ENCODE measurements around the gene OSTF1.

Gene OSTF1

DNA sequence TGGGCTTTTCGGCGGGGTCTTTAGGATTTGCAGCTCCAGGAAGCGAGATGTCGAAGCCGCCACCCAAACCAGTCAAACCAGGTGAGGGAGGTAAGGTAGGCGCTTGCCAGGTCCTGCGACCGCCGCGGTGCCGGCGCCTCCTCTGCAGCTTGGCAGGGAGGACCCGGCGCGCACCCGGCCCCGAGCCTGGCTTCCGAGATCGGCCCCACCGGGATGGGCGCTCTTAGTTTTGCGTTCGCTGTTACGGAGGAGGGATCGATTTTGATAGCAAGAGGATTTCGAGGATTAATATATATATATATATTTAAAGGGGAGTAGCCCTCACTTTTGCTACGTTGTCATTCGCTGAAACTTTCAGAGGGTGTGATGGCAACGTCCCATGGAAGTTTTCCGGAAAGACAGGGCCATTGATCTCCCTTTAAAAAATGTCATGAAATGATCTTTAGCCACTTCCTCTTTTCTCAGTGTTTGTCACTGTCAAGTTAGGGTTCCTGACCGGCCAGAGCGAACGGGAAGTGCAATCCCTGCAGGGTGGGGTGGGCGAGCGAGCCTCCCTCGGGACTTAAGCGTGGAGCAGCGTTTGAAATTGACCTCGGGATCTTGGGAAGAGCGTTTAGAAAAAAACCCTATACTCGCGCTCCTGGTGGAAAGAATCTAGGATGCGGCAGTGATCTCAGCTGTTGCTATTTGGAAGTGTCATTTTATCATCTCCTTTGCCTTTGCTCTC, 495 bp downstream of the OSTF1 start:
- in situ Hi-C loops (cut with MboI; ENCODE audit: low sequenced_read_pairs, unreplicated experiment): loop anchor here (10.0 kb wide), 1 partner anchor 134 kb away; the partner anchor contains the start of gene C9orf40
- DNase-seq (ENCODE audit: low spot score): peak; percentile 68
- TF ChIP-seq, protein P1, sequence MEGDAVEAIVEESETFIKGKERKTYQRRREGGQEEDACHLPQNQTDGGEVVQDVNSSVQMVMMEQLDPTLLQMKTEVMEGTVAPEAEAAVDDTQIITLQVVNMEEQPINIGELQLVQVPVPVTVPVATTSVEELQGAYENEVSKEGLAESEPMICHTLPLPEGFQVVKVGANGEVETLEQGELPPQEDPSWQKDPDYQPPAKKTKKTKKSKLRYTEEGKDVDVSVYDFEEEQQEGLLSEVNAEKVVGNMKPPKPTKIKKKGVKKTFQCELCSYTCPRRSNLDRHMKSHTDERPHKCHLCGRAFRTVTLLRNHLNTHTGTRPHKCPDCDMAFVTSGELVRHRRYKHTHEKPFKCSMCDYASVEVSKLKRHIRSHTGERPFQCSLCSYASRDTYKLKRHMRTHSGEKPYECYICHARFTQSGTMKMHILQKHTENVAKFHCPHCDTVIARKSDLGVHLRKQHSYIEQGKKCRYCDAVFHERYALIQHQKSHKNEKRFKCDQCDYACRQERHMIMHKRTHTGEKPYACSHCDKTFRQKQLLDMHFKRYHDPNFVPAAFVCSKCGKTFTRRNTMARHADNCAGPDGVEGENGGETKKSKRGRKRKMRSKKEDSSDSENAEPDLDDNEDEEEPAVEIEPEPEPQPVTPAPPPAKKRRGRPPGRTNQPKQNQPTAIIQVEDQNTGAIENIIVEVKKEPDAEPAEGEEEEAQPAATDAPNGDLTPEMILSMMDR (IDR thresholded peaks at IDR 0.05; ENCODE audit: borderline replicate concordance, control extremely low read depth, extremely low read depth, insufficient read depth, missing control alignments): no peak

DNA sequence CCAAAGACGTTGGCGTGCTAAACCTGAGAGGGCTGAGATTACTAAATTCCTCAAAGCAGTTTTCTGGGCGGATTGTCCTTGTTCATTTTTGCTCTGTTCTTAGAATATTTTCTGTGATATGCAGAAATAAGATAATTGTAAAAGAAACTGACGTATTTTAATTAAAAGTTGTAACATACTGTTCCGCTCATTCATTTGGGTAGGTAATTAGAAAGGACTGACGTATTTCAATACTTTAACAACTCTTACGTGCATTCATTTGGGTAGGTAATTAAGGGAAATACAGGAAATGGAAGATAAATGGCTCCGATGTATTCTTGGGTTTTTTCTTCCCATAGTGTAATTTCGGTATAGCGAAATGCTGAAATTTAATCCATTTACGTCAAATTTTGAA, 1.1 kb downstream of the OSTF1 start:
- TF ChIP-seq, protein P1 (IDR thresholded peaks at IDR 0.05; ENCODE audit: borderline replicate concordance, control extremely low read depth, extremely low read depth, insufficient read depth, missing control alignments): no peak
- in situ Hi-C loops (cut with MboI; ENCODE audit: low sequenced_read_pairs, unreplicated experiment): loop anchor here (10.0 kb wide), 1 partner anchor 135 kb away; the partner anchor contains the start of gene C9orf40
- no peak for DNase-seq (ENCODE audit: low spot score)

DNA sequence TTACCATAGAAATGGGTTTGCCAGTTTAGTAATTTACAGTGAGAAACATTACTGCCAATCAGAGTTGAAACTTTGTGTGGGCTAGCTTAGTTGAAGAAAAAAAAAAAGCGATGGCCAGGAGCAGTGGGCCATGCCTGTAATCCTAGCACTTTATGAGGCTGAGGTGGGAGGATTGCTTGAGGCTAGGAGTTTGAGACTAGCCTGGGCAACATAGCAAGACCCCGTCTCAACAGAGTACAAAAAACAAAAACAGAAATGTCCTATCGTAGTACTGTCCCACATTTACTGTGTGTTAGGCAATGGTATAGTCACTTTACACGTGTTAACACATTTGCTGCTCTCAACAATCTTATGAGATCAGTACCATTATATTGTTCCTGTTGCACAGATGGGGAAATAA, 2.3 kb downstream of the OSTF1 start:
- TF ChIP-seq, protein P1 (IDR thresholded peaks at IDR 0.05; ENCODE audit: borderline replicate concordance, control extremely low read depth, extremely low read depth, insufficient read depth, missing control alignments): no peak
- no peak for DNase-seq (ENCODE audit: low spot score)
- in situ Hi-C loops (cut with MboI; ENCODE audit: low sequenced_read_pairs, unreplicated experiment): no loop called here

DNA sequence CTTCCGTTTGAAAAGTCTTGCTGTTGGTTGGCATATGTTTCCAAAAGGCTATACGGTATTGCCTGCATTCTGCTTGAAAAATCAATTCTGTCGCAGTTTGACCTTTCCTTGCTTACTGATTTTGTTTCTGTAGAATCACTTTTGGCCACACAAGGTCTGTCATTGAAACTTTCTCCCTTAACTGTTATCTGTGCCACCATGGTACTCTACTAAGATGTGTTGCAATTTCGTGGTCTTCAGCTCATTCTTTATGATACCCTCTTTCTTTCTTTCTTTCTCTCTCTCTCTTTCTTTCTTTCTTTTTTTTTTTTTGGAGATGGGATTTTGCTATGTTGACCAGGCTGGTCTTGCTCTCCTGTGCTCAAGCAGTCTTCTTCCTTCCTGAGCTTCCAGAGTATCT, 4.5 kb downstream of the OSTF1 start:
- TF ChIP-seq, protein P1 (IDR thresholded peaks at IDR 0.05; ENCODE audit: borderline replicate concordance, control extremely low read depth, extremely low read depth, insufficient read depth, missing control alignments): no peak
- in situ Hi-C loops (cut with MboI; ENCODE audit: low sequenced_read_pairs, unreplicated experiment): no loop called here
- no peak for DNase-seq (ENCODE audit: low spot score)

DNA sequence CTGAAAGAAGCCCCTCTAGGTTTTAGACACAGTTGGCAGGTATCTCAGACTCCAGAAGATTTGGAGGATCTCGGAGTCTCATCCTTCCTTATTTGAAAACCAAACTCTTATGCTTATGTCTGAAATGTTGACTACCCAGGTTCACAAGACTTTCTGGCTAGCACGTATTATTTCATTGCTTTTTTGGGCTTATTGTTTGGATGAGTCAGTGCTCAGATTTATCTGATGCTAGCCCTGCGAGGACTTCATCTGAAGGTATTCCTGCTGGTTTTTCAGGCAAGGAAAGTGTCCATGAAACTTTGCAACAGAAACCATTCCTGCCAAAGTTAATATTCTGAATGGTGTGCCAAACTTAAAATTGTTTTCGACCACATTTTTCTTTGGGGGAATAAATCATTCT, 8.5 kb downstream of the OSTF1 start:
- TF ChIP-seq, protein P1 (IDR thresholded peaks at IDR 0.05; ENCODE audit: borderline replicate concordance, control extremely low read depth, extremely low read depth, insufficient read depth, missing control alignments): no peak
- in situ Hi-C loops (cut with MboI; ENCODE audit: low sequenced_read_pairs, unreplicated experiment): no loop called here
- no peak for DNase-seq (ENCODE audit: low spot score)

DNA sequence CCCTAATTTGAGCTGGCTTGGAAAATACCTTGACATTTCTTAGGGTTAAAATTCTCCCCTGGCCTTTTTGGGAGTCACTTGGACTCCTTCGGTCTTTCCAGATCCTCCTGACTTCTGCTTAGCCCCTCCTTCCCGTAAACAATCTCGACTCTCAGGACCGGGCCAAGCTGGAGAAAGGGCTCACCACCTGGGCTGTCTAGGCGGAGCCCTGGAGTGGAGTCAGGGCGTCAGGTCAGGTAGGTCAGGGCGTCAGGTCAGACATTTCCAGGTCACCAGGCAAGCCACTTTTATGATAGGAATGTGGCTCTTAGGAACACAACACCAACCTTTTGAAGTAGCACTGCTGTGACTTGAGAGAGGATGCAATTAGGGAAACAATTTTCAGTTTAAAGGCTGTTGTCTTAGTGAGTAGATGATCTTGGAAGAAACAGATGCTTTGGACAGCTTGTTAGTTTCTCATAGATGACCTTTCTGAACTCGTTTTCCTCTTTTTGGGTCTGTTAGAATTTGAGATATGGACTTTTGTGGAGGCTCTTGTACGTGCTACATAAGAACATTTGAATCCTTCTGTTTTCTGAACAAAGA, 12.8 kb downstream of the OSTF1 start:
- no peak for DNase-seq (ENCODE audit: low spot score)
- in situ Hi-C loops (cut with MboI; ENCODE audit: low sequenced_read_pairs, unreplicated experiment): no loop called here
- TF ChIP-seq, protein P1 (IDR thresholded peaks at IDR 0.05; ENCODE audit: borderline replicate concordance, control extremely low read depth, extremely low read depth, insufficient read depth, missing control alignments): no peak

All from GM13976 (cell line).